H9 (cell line): ENCODE data around the gene NSUN3. TPM values are rescaled to one million over a fixed set of nuclear protein-coding genes. Genes with fewer than 3 reads are reported as not detected.

Source experiments
- DNase-seq: peaks from one replicate; pipeline ENCODE4 v3.0.0-alpha.2; 2017
- H2AFZ ChIP-seq: one replicate; pipeline ENCODE4 v1.6.1; 2013; ENCODE audit warnings: mild to moderate bottlenecking, low read length, control low read depth, moderate library complexity
- H2AK5ac ChIP-seq: 2 replicates; pipeline ENCODE4 v1.6.1; 2013; ENCODE audit warnings: low read length, control low read depth, mixed read lengths; ENCODE audit not compliant: insufficient read length
- H2BK120ac ChIP-seq: one replicate; pipeline ENCODE4 v1.6.1; 2013; ENCODE audit warnings: low read depth, mild to moderate bottlenecking, low read length, control low read depth, inconsistent platforms; ENCODE audit not compliant: poor library complexity, severe bottlenecking
- H2BK12ac ChIP-seq: 2 replicates; pipeline ENCODE4 v1.6.1; 2013; ENCODE audit warnings: low read length, control low read depth, mixed read lengths, low read depth; ENCODE audit not compliant: insufficient read length
- H2BK15ac ChIP-seq: 2 replicates; pipeline ENCODE4 v1.6.1; 2013; ENCODE audit warnings: low read depth, low read length, control low read depth
- H2BK20ac ChIP-seq: one replicate; pipeline ENCODE4 v1.6.1; 2013; ENCODE audit warnings: low read depth, mild to moderate bottlenecking, low read length, control low read depth, inconsistent platforms; ENCODE audit not compliant: poor library complexity, severe bottlenecking
- H2BK5ac ChIP-seq: 2 replicates; pipeline ENCODE4 v1.6.1; 2013; ENCODE audit warnings: low read length, control low read depth, mixed read lengths; ENCODE audit not compliant: insufficient read length
- H3K14ac ChIP-seq: 2 replicates; pipeline ENCODE4 v1.6.1; 2013; ENCODE audit warnings: low read length, control low read depth; ENCODE audit not compliant: insufficient read depth
- H3K18ac ChIP-seq: 2 replicates; pipeline ENCODE4 v1.6.1; 2013; ENCODE audit warnings: low read depth, mild to moderate bottlenecking, mixed read lengths, low read length, control low read depth; ENCODE audit not compliant: insufficient read length
- H3K23ac ChIP-seq: 2 replicates; pipeline ENCODE4 v1.6.1; 2013; ENCODE audit warnings: low read length, control low read depth, mixed read lengths, low read depth; ENCODE audit not compliant: insufficient read length
- H3K23me2 ChIP-seq: 2 replicates; pipeline ENCODE4 v1.6.1; 2013; ENCODE audit warnings: low read depth, mild to moderate bottlenecking, mixed read lengths, low read length, control low read depth; ENCODE audit not compliant: insufficient read length, poor library complexity, severe bottlenecking
- H3K27ac ChIP-seq: 2 replicates; pipeline ENCODE4 v1.5.1; 2013; ENCODE audit warnings: low read length, control low read depth, mixed read lengths, low read depth; ENCODE audit not compliant: insufficient read length
- H3K27me3 ChIP-seq: 2 replicates; pipeline ENCODE4 v1.6.1; 2013; ENCODE audit warnings: low read length, control low read depth, inconsistent platforms; ENCODE audit not compliant: insufficient read depth
- H3K4ac ChIP-seq: 2 replicates; pipeline ENCODE4 v1.6.1; 2013; ENCODE audit warnings: low read depth, mild to moderate bottlenecking, control low read depth, inconsistent platforms, low read length, moderate library complexity
- H3K4me1 ChIP-seq: 2 replicates; pipeline ENCODE4 v1.6.1; 2013; ENCODE audit warnings: low read length, control low read depth, inconsistent platforms; ENCODE audit not compliant: insufficient read depth
- H3K4me2 ChIP-seq: 2 replicates; pipeline ENCODE4 v1.6.1; 2013; ENCODE audit warnings: low read length, control low read depth, mixed read lengths; ENCODE audit not compliant: insufficient read length, insufficient read depth
- H3K56ac ChIP-seq: 2 replicates; pipeline ENCODE4 v1.6.1; 2013; ENCODE audit warnings: low read depth, mild to moderate bottlenecking, mixed read lengths, low read length, control low read depth; ENCODE audit not compliant: insufficient read length
- H3K79me1 ChIP-seq: 2 replicates; pipeline ENCODE4 v1.6.1; 2013; ENCODE audit warnings: low read depth, mild to moderate bottlenecking, moderate library complexity, low read length, control low read depth, inconsistent platforms; ENCODE audit not compliant: insufficient read depth, poor library complexity, severe bottlenecking
- H3K79me2 ChIP-seq: 2 replicates; pipeline ENCODE4 v1.6.1; 2013; ENCODE audit warnings: low read length, control low read depth, inconsistent platforms; ENCODE audit not compliant: insufficient read depth
- H3K9ac ChIP-seq: 2 replicates; pipeline ENCODE4 v1.6.1; 2013; ENCODE audit warnings: low read length, control low read depth, mixed read lengths; ENCODE audit not compliant: insufficient read length; ENCODE audit errors: extremely low read depth
- H3K9me3 ChIP-seq: one replicate; pipeline ENCODE4 v1.6.1; 2013; ENCODE audit warnings: low read depth, low read length, inconsistent platforms; ENCODE audit not compliant: control insufficient read depth
- H3T11ph ChIP-seq: one replicate; pipeline ENCODE4 v1.6.1; 2013; ENCODE audit warnings: mild to moderate bottlenecking, low read length, control low read depth, inconsistent platforms
- H4K20me1 ChIP-seq: one replicate; pipeline ENCODE4 v1.6.1; 2013; ENCODE audit not compliant: control insufficient read depth, insufficient read length, insufficient read depth
- H4K5ac ChIP-seq: 2 replicates; pipeline ENCODE4 v1.6.1; 2013; ENCODE audit warnings: low read depth, mild to moderate bottlenecking, mixed read lengths, low read length, control low read depth; ENCODE audit not compliant: insufficient read length
- H4K8ac ChIP-seq: replicated peaks from 2 replicates; pipeline ENCODE4 v1.6.1; 2013; ENCODE audit warnings: low read length, control low read depth, mixed read lengths, low read depth; ENCODE audit not compliant: insufficient read length
- H4K91ac ChIP-seq: 2 replicates; pipeline ENCODE4 v1.6.1; 2013; ENCODE audit warnings: low read depth, mild to moderate bottlenecking, moderate library complexity, mixed read lengths, low read length, control low read depth; ENCODE audit not compliant: insufficient read length
- H3K27ac Mint-ChIP-seq, 3 experiments: 2 replicates in 2 of 3; 3 replicates in 1 of 3; pipeline ENCODE4 v1.8.0; 2020 to 2021; ENCODE audit warnings: mixed read lengths in 3 of 3, mild to moderate bottlenecking in 1 of 3, moderate library complexity in 1 of 3
- H3K27me3 Mint-ChIP-seq: 2 replicates; pipeline ENCODE4 v1.8.0; 2021; ENCODE audit warnings: low read depth, mild to moderate bottlenecking, moderate library complexity, mixed read lengths
- H3K36me3 Mint-ChIP-seq, 3 experiments: 2 replicates in 2 of 3; 3 replicates in 1 of 3; pipeline ENCODE4 v1.8.0; 2020 to 2021; ENCODE audit warnings: low read depth in 3 of 3, mixed read lengths in 3 of 3; ENCODE audit not compliant: insufficient read depth in 1 of 3
- H3K4me1 Mint-ChIP-seq, 2 experiments: 2 replicates each; pipeline ENCODE4 v1.8.0; 2020; ENCODE audit warnings: mixed read lengths in 2 of 2
- H3K4me3 Mint-ChIP-seq, 2 experiments: 2 replicates in 1 of 2; 3 replicates in 1 of 2; pipeline ENCODE4 v1.8.0; 2020 to 2021; ENCODE audit warnings: mild to moderate bottlenecking in 2 of 2, mixed read lengths in 2 of 2, moderate library complexity in 1 of 2
- H3K9me3 Mint-ChIP-seq, 2 experiments: 2 replicates in 1 of 2; 3 replicates in 1 of 2; pipeline ENCODE4 v1.8.0; 2020; ENCODE audit warnings: mild to moderate bottlenecking in 2 of 2, mixed read lengths in 2 of 2, moderate library complexity in 1 of 2
- CTCF ChIP-seq: fragments of 200-600 bp; sonication (generic); conservative IDR thresholded peaks from 3 replicates; pipeline ENCODE4 v1.8.0; 2021; ENCODE audit warnings: antibody characterized with exemption, mild to moderate bottlenecking
- WGBS: extraction: QIAGEN DNeasy Blood & Tissue Kit; methylation state at CpG from one replicate; pipeline ENCODE4 v1.1.7; 2013; ENCODE audit warnings: missing lambda C conversion rate, low lambda C conversion rate, mixed read lengths; ENCODE audit not compliant: insufficient read length; ENCODE audit errors: extremely low coverage; 5-methylcytosine and 5-hydroxymethylcytosine counted together
- total RNA-seq: library from RNA; stranded (reverse); gene quantifications from 2 replicates; pipeline ENCODE4 v1.2.1, GENCODE V29; 2021

The NSUN3 gene
- total RNA-seq, 1 experiment from 2014 or later = 7.4 TPM

GRCh38 chr3:94176988-94177745 lies 114.3 kb downstream of the NSUN3 start:
- Histone ChIP-seq H3K9me3 (no peaks in the 10 kb centered on the region), H3K23ac (no peak overlapping the region), H3K4me1 (no peaks in the 10 kb centered on the region), H3K27ac (no peak overlapping the region), H4K5ac (no peak overlapping the region), H3K14ac (no peak overlapping the region), H3K27me3 (no peaks in the 10 kb centered on the region), H3K23me2 (no peaks in the 10 kb centered on the region), H2AK5ac (no peak overlapping the region), H4K91ac (no peak overlapping the region), H3K4me2 (no peak overlapping the region), H4K8ac (no peak overlapping the region), H2BK12ac (no peak overlapping the region), H3K56ac (no peak overlapping the region), H3K4ac (no peak overlapping the region), H3K79me2 (no peaks in the 10 kb centered on the region), H3T11ph (no peak overlapping the region), H2BK15ac (no peak overlapping the region), H4K20me1 (no peaks in the 10 kb centered on the region), H3K79me1 (no peaks in the 10 kb centered on the region), H2BK5ac (no peak overlapping the region), H2BK120ac (no peak overlapping the region), H2BK20ac (no peak overlapping the region), H3K9ac (no peak overlapping the region), H3K18ac (no peak overlapping the region), H2AFZ (no peak overlapping the region)
- no peaks in the 10 kb centered on the region for H3K36me3 Mint-ChIP-seq
- DNase-seq = no peak
- H3K27ac Mint-ChIP-seq = no peak overlapping the region
- H3K27me3 Mint-ChIP-seq = no peaks in the 10 kb centered on the region
- WGBS = no CpG with 5 or more reads among the region's 6 CpGs
- H3K4me3 Mint-ChIP-seq = no peak overlapping the region
- H3K4me1 Mint-ChIP-seq = peaks cover 3% of the 10 kb centered on the region in 2 experiments; a peak in 3 of 4 replicates
- no peak for TF ChIP-seq CTCF
- H3K9me3 Mint-ChIP-seq = no peaks in the 10 kb centered on the region

Other genes with a start within 250 kb of the NSUN3 start
- 1.0 and 1.3 TPM in 2 replicates for gene PROS1, start 89.2 kb upstream of the NSUN3 start, total RNA-seq
- 7.9 and 8.2 TPM in 2 replicates for gene ARL13B, start 82.9 kb upstream of the NSUN3 start, total RNA-seq
- gene STX19, start 34.5 kb upstream of the NSUN3 start, total RNA-seq = not detected in 2 replicates
- gene DHFR2, start 145 bp upstream of the NSUN3 start, total RNA-seq = 1.6 and 1.7 TPM in 2 replicates